HG02981 (cell line): ENCODE measurements around the gene TIAM2.

Experiments
- ATAC-seq: cut with Tn5 transposase; IDR thresholded peaks from one replicate; pipeline ENCODE4 v1.9.1; 2021; ENCODE audit warnings: mild to moderate bottlenecking, moderate library complexity; ENCODE audit not compliant: unreplicated experiment

TIAM2 gene

GRCh38 chr6:155055729-155056128 lies 60.6 kb downstream of the TIAM2 start:
- ATAC-seq: no peak

- no peak for ATAC-seq
Observed at GRCh38 chr6:155056756-155057155, 61.6 kb downstream of the TIAM2 start.

- ATAC-seq: no peak
Observed at GRCh38 chr6:155061381-155061780, 66.3 kb downstream of the TIAM2 start.

GRCh38 chr6:155062866-155063341 lies 67.8 kb downstream of the TIAM2 start:
- ATAC-seq: no peak

GRCh38 chr6:155064303-155064702 lies 69.2 kb downstream of the TIAM2 start:
- no peak for ATAC-seq

- ATAC-seq: no peak
Observed at GRCh38 chr6:155066361-155066760, 71.2 kb downstream of the TIAM2 start.

- no peak for ATAC-seq
Observed at GRCh38 chr6:155066921-155067680, 72.0 kb downstream of the TIAM2 start.

- no peak for ATAC-seq
Observed at GRCh38 chr6:155067956-155068615, 73.0 kb downstream of the TIAM2 start.

- no peak for ATAC-seq
Observed at GRCh38 chr6:155069543-155069942, 74.4 kb downstream of the TIAM2 start.

- no peak for ATAC-seq
Observed at GRCh38 chr6:155075930-155076695, 81.0 kb downstream of the TIAM2 start.

GRCh38 chr6:155077331-155077730 lies 82.2 kb downstream of the TIAM2 start:
- ATAC-seq: no peak

GRCh38 chr6:155077784-155078183 lies 82.7 kb downstream of the TIAM2 start:
- no peak for ATAC-seq

- no peak for ATAC-seq
Observed at GRCh38 chr6:155078331-155078745, 83.2 kb downstream of the TIAM2 start.

- peak; percentile 69 for ATAC-seq
Observed at GRCh38 chr6:155079985-155080452, 84.9 kb downstream of the TIAM2 start.

GRCh38 chr6:155080881-155081845 lies 86.0 kb downstream of the TIAM2 start:
- no peak for ATAC-seq

GRCh38 chr6:155084431-155085123 lies 89.5 kb downstream of the TIAM2 start:
- no peak for ATAC-seq

- ATAC-seq: no peak
Observed at GRCh38 chr6:155085582-155086257, 90.6 kb downstream of the TIAM2 start.

- ATAC-seq: no peak
Observed at GRCh38 chr6:155088856-155089255, 93.7 kb downstream of the TIAM2 start.

- no peak for ATAC-seq
Observed at GRCh38 chr6:155089746-155090145, 94.6 kb downstream of the TIAM2 start.
